Right lobe of liver (tissue), 4 donors: Measurements from ENCODE around the gene NRIP1.

ENCODE experiments used
- POLR2A ChIP-seq: fragments of 450-650 bp; IDR thresholded peaks from one replicate; pipeline ENCODE4 v1.6.1; 2017; ENCODE audit warnings: antibody characterized with exemption, mild to moderate bottlenecking
- TF ChIP-seq, protein P1 (sequence below), 4 donors: fragments of 200-600 bp in 3 of 4; fragments of 450-650 bp in 1 of 4; IDR thresholded peaks; one replicate each; pipeline versions ENCODE4 v1.5.1 to v1.8.0; 2016 to 2022; ENCODE audit warnings: antibody characterized with exemption in 4 of 4, mild to moderate bottlenecking in 2 of 4
- donor health status: DM: no; HTN: no; CAD: no.
- donor health status: DM: no; HTN: no; CAD: no.
- donor health status: DM: no; HTN: yes; CAD: no.

DNA sequence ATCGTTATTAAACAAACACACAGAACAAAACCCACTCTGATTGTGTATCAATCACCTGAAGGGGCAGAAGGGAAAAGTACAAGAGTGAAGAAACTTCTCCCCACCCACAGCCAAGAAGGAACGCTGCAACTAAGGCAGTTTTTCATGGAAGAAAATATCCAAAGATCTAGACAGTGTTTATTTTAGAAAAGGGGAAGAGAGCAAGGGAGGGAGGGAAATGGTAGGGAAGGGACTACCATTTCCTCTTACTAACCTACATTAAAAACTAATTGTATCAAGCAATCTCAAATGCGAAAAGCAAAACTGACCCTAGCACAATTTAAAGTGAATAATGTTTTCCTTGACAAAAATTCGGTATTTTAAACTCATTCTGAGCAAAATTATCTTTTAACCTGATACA, 3.5 kb downstream of the NRIP1 start:
- TF ChIP-seq, protein P1, sequence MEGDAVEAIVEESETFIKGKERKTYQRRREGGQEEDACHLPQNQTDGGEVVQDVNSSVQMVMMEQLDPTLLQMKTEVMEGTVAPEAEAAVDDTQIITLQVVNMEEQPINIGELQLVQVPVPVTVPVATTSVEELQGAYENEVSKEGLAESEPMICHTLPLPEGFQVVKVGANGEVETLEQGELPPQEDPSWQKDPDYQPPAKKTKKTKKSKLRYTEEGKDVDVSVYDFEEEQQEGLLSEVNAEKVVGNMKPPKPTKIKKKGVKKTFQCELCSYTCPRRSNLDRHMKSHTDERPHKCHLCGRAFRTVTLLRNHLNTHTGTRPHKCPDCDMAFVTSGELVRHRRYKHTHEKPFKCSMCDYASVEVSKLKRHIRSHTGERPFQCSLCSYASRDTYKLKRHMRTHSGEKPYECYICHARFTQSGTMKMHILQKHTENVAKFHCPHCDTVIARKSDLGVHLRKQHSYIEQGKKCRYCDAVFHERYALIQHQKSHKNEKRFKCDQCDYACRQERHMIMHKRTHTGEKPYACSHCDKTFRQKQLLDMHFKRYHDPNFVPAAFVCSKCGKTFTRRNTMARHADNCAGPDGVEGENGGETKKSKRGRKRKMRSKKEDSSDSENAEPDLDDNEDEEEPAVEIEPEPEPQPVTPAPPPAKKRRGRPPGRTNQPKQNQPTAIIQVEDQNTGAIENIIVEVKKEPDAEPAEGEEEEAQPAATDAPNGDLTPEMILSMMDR (IDR thresholded peaks at IDR 0.05) = no peak
- TF ChIP-seq POLR2A = no peak
